ENCODE results near the gene RGS1. TPM values are rescaled to one million over a fixed set of nuclear protein-coding genes. Genes with fewer than 3 reads are reported as not detected.
A peak's percentile ranks its signal among the peaks of the same experiment; 100 is the strongest.

RGS1 gene
- total RNA-seq, 1 experiment from 2014 or later: not detected

DNA sequence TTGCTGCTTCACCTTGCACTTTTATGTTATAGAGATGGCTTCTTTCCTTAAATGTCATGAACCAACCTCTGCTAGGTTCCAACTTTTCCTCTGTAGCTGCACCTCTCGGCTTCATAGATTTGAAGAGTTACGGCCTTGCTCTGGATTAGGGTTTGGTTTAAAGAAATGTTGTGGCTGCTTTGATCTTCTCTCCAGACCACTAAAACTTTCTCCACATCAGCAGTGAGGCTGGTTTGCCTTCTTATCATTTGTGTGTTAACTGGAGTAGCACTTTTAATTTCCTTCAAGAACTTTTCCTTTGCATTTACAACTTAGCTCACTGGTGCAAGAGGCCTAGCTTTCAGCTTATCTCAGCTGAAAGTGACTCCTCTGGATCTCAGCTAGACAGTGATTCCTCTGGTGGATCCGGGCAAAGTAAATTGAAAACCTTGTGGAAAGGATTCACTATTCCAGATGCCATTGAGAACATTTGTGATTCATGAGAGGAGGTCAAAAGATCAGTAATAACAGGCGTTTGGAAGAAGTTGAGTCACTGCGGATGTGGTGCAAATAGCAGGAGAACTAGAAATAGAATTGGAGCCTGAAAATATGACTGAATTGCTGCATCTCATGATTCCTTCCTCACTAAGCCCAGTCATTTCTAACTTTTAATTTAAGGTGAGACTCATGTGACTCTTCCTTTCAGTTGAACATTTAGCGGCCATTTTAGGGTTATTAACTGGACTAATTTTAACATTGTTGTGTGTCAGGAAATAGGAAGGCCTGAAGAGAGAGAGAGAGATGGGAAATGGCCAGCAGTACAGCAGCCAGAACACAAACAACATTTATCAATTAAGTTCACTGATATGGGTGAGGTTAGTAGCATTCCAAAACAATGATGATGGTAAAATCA is 16.2 kb upstream of the RGS1 start:
- POLR2A ChIA-PET: no interaction called here

More for the DNA sequence above, 16.2 kb upstream of the RGS1 start:
- Histone ChIP-seq H3K36me3 (ENCODE audit: control insufficient read depth in 1 of 2, insufficient read depth in 2 of 2, low read length in 2 of 2) (no peaks in the 10 kb centered on the region), H4K20me1 (ENCODE audit: insufficient read depth) (no peaks in the 10 kb centered on the region), H3K4me2 (ENCODE audit: low read length) (peak overlapping the region; percentile 65), H3K4me3 (replicated peaks in 1 of 2; ENCODE audit: low read depth in 1 of 2, low read length in 2 of 2) (peak overlapping the region in 1 of 2 experiments; percentile 8; a peak in 2 of 4 replicates), H3K27me3 (ENCODE audit: insufficient read depth, low read length) (no peaks in the 10 kb centered on the region), H3K27ac (ENCODE audit: low read depth, low read length) (peak overlapping the region; percentile 71), H3K4me1 (ENCODE audit: control insufficient read depth in 1 of 2, insufficient read depth in 2 of 2, low read length in 2 of 2) (peaks cover 17 to 32% of the 10 kb centered on the region in 2 experiments; a peak in 3 of 4 replicates), H2AFZ (ENCODE audit: low read depth, low read length, poor library complexity, severe bottlenecking) (peak overlapping the region; percentile 92), H3K9me2 (ENCODE audit: insufficient read depth) (no peaks in the 10 kb centered on the region; the same call in 1 of the 2 replicates), H3K79me2 (ENCODE audit: insufficient read depth, low read length) (no peaks in the 10 kb centered on the region), H3K9ac (ENCODE audit: low read length) (peak overlapping the region; percentile 35), H3K9me3 (ENCODE audit: control insufficient read depth in 1 of 2, insufficient read depth in 1 of 2, low read depth in 1 of 2, low read length in 2 of 2) (no peaks in the 10 kb centered on the region)
- TF ChIP-seq, protein P1, sequence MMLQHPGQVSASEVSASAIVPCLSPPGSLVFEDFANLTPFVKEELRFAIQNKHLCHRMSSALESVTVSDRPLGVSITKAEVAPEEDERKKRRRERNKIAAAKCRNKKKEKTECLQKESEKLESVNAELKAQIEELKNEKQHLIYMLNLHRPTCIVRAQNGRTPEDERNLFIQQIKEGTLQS (IDR thresholded peaks at IDR 0.05): no peak
- TF ChIP-seq CBX3 (IDR thresholded peaks at IDR 0.05; ENCODE audit: low read depth): peak; percentile 24
- TF ChIP-seq POLR2AphosphoS5 (IDR thresholded peaks at IDR 0.05; ENCODE audit: low read depth, low read length): peak; percentile 43; the same call in 1 of the 2 replicates
- 0 out of 2 replicates have a peak, but pooled peaks have one; percentile 44 for TF ChIP-seq CEBPB (IDR thresholded peaks at IDR 0.05; ENCODE audit: low read depth)
- no peak for TF ChIP-seq SIN3A (IDR thresholded peaks at IDR 0.05; ENCODE audit: low read depth)
- 0 out of 2 replicates have a peak, but pooled peaks have one; percentile 15 for TF ChIP-seq SRF (IDR thresholded peaks at IDR 0.05; ENCODE audit: low read depth)
- TF ChIP-seq EGR1 (IDR thresholded peaks at IDR 0.05; ENCODE audit: low read depth): no peak
- peak; percentile 51 for TF ChIP-seq YY1 (IDR thresholded peaks at IDR 0.05; ENCODE audit: extremely low read depth, insufficient replicate concordance, low read depth, low read length)
- peak; percentile 72; the same call in 1 of the 2 replicates for TF ChIP-seq JUND (IDR thresholded peaks at IDR 0.05)
- peak; percentile 76 for TF ChIP-seq FOSL1 (IDR thresholded peaks at IDR 0.05; ENCODE audit: low read depth)
- TF ChIP-seq RAD21 (IDR thresholded peaks at IDR 0.05; ENCODE audit: low read depth): peak; percentile 17; the same call in 1 of the 2 replicates
- TF ChIP-seq SP1 (IDR thresholded peaks at IDR 0.05; ENCODE audit: low read depth): peak; percentile 70
- TF ChIP-seq, protein P2, sequence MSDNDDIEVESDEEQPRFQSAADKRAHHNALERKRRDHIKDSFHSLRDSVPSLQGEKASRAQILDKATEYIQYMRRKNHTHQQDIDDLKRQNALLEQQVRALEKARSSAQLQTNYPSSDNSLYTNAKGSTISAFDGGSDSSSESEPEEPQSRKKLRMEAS (IDR thresholded peaks at IDR 0.05): 0 out of 2 replicates have a peak, but pooled peaks have one; percentile 40
- TF ChIP-seq EZH2 (IDR thresholded peaks at IDR 0.05): no peak
- ATAC-seq (peak; percentile 80), DNase-seq (ENCODE audit: low read depth, low spot score) (peak; percentile 68)
- BruUV-seq (replicated peaks): no TSS peak
- ChIA-PET RAD21 (ENCODE audit: low non-redundant PET in 1 of 2, low total read pairs in 2 of 2, uncharacterized antibody in 2 of 2, unreplicated experiment in 2 of 2) (no interaction called here), CTCF (no interaction called here)
- intact Hi-C loops (cut with micrococcal nuclease): no loop called here

Data from HCT116 (cell line).